Stimulated activated CD4-positive, alpha-beta T cell treated with anti-CD3 and anti-CD28 coated beads, Interleukin-4, amount 100 ng/mL, for 4 hours (primary cell): ENCODE data around the gene GALNT18.

Source experiments
- DNase-seq, 2 experiments: peaks; one replicate each; pipeline ENCODE4 v3.0.0-alpha.2; 2020

The GALNT18 gene

DNA sequence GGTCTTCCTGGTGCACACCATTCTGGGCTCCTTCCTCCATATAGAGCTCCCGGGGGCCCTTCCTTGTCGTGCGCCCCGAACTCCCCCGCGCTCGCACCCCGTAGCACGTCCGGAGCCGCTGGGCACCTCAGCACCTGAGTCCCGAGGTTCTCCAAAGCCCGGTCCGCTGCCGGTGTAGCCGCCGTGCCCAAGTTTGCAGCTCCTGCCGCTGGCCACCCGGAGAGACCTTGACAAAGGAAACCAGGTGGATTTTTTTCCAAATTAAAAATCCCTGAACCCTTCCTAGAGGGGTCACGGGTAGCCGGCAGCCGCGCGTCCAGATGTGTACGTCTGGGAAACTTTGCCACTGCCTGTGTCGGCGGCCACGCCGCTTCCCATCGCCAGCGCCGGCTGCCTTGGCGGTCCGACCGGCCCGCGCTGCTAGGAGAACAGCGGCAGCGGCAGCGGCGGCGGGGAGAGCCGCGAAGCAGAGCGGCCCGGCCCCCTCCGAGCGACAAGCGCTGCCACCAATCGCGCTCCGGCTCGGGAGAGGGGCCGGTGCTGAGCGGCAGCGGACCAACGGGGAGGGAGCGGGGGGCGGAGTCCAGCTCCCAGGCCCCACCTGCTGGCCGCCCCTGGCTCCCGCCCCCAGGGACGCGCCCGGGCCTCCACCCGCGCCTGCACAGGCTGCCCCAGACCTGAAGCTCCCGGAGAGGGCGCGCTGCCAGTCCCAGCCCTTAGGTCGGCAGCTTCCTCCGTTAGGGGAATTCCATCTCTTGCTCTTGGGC is at the start of gene GALNT18:
TSS of gene GALNT18 (minus strand) at position 433 of the 767 bp plus-strand sequence.
- DNase-seq = peak; percentile 50 to 60

DNA sequence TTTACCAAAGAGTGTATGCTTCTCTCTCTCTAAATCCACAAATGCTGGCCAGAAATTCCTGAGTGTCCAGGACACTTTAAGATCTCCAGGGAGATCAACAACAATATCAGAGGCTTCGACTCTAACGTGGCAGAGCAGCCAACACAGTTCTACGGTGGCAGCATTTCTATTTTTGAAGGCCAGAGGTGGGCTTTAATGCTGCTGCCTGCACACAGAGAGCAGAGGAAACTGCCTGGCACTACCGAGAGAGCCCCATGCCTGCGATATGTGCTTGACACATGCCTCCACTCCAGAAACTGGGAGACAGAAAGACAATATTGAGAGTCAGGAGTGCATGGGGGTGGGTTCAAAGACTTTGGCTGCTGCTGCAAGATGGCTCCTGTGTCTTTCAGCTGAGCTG is 48.8 kb upstream of the GALNT18 start:
- no peak for DNase-seq

DNA sequence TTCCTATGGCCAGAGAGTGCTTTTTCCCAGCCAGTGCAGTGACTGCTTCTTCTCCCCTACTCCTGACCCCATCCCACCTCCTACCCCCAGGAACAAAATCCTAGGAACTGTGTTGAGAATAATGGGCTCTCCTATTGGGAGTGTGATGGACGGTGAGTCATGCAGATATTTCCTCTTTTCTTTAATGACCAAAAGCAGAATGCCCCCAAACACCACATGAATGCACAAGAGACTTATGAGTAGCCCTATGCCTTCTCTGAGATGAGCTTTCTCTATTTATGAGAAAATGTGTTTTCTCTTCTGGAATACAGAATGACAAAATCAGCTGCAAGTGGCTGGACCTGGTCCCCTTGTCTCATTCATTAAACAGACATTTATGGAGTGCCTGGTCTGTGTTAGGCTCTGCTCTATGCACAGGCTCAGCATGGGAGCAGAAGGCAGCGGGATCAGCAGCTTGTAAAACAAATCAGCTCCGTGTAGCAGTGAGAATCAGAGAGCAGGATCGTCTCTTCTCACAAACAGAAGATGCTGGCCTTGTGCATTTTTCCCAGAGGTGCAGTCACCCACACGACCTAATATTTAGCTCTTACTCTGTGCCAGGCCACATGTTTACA is 47.5 kb upstream of the GALNT18 start:
- no peak for DNase-seq

- DNase-seq = no peak
Measured at GRCh38 chr11:11668781-11669180, 47.0 kb upstream of the GALNT18 start.

- no peak for DNase-seq
Measured at GRCh38 chr11:11668274-11668673, 46.5 kb upstream of the GALNT18 start.

DNA sequence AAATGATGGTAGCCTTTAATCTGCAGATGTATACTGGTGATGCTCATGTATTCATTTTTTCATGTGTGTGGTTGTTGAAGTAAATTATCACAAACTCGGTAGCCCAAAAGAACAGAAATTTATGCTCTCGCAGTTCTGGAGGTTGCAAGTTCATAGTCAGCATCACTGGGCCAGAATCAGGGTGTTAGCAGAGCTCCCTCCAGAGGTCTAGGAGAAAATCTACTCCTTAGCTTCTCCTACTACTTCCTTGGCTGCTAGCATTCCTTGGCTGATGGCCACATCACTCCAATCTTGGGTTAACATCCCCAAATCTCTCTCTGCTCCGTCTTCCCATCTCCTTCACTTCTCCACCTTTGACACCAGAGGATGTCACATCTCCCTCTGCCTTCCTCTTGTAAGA is 45.3 kb upstream of the GALNT18 start:
- no peak for DNase-seq

DNA sequence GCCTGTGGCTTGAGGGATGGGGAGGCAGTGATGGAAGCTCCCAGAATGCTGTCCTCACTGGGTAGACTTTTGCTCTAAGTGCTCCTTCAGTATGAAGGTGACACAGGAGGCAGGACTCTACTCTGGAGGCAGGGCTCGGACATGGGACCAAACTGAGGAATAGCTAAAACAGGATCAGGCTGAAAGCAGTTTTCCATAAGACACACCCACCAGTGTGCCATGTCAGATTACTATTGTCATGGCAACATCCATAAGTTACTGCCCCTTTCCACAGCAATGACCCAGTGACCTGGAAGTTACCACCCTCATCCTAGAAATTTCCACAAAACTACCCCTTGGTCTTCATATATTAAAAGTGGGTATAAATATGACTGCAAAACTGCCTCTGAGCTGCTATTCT is 43.6 kb upstream of the GALNT18 start:
- DNase-seq = no peak

DNA sequence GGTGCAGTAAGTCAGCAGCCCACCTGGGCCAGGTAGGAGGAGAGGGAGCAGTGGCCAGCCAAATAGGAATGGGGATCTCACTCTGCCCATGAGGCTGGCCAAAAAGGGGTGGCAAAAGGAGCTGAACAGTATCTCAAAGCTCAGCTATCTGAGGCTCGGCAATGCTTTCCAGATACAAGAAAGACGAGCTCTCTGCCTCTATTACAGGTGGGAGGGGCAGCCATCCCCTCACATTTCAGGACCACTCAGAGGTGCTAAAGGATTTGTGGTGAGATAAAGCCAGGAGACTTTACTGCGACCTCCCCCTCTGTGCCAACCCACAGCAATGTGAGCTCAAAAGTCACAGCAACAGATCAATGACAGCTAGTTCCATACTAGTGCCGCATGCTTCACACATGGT is 42.1 kb upstream of the GALNT18 start:
- DNase-seq = no peak

DNA sequence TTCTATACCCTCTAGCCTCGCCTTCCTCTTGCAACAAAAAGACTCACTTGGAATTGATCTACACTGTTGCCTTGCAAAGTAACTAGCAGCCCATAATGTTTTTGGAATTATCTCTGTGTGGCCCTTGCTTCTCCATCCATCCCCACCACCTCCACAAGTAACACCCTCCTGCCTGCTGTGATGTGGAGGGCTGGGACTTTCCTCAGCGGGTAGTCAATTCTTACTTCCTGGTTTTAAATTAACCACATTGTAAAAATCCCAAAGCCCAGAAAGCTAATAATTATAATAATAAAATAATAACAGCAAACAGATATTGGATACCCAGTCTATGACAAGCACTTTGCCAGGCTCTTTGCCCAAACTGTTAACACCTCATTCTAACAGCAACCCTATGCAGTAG is 40.8 kb upstream of the GALNT18 start:
- no peak for DNase-seq

DNA sequence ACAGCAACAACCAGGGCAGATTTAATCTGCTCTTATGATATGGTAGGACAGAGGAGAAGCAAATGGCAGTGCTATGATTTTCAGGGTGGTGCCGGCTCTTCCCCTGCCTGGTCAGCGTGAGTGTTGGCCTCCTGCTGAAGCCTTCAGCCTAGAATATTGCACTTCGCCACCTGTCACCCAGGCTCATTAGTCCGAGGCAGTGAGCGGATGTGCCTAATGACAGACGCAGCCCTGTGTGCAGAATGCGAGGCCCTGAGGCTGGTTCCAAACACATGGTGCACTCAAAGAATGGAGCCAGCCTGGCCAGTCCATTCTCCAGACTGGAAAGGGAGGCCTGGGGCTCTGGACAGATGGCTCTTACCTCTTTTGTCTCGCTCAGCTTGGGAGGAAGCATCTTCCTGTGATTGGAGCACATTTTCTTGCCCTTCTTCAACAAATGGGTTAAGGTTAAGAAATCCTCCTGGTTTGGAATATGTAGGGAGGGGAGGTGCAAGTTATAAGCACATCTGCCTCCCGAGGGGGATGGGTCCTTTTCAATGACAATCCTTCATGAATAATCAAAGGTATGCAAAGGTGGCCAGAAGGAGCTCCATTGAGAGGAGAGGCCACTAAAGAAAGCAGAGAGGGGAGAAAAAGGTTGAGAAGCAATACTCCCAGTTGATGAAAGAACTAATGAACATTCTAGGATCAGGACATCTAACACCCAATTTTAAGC is 39.7 kb upstream of the GALNT18 start:
- no peak for DNase-seq

DNA sequence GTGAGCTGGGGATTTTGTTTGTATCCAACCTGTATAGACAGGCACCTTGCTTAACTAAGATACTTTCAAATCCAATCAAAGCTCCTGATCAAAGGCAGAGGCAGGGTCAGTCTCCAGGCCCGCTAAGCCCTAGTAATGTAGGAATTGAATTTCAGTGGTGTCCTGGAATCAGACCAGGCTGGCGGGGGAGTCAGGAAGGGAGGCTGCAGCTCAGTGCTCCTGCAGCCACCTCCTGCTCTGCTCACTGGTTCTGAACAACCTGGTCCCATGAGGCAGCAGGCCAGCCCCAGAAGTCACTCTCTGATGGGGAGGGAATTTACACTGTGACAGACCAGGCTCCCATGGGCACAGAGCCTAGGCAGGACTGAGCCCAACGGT is 38.5 kb upstream of the GALNT18 start:
- DNase-seq = no peak

- DNase-seq = no peak
Measured at GRCh38 chr11:11659567-11660362, 38.0 kb upstream of the GALNT18 start.

GRCh38 chr11:11657218-11657955 is 35.6 kb upstream of the GALNT18 start:
- DNase-seq = no peak

- DNase-seq = no peak
Measured at GRCh38 chr11:11641581-11641980, 19.8 kb upstream of the GALNT18 start.

DNA sequence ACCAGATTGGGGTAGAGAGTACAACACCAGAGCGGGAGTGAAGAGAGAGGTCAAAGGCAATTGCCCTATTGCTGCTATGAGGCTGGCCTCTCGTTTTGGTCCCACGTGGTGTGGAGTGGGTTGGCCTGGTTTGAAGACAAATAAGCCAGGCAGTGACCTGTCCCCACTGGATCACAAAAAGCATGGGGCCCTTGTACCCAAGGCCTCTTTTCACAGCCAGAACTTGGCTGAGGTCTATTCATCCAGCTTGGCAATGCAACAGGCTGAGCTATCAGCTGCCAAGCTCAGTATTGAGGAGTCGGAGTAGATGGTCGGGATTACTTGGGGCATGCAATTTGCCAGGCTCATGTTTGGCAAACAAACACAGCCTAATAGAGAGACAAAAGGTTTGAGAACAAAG is 19.2 kb upstream of the GALNT18 start:
- no peak for DNase-seq

DNA sequence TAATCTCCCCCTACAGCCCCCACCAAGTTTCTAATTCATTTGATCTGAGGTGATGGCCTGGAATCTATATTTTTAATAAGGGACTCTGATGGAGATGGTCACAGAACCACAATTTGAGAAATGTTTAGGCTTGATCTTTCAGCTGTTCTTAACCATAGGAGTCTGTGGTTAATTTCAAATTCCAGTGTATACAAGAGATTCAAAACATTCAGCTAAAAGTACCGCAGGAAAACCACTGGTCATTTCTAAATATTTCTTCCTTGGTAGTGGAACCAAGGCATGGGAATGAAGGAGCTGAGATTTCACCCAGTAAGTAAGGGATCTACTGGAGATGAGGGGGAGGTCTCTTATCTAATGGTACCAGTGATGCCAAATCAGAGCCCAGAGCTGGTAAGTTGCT is 18.3 kb upstream of the GALNT18 start:
- DNase-seq = no peak

- DNase-seq = no peak
Measured at GRCh38 chr11:11636671-11637070, 14.9 kb upstream of the GALNT18 start.

GRCh38 chr11:11635443-11635842 is 13.6 kb upstream of the GALNT18 start:
- DNase-seq = no peak

DNA sequence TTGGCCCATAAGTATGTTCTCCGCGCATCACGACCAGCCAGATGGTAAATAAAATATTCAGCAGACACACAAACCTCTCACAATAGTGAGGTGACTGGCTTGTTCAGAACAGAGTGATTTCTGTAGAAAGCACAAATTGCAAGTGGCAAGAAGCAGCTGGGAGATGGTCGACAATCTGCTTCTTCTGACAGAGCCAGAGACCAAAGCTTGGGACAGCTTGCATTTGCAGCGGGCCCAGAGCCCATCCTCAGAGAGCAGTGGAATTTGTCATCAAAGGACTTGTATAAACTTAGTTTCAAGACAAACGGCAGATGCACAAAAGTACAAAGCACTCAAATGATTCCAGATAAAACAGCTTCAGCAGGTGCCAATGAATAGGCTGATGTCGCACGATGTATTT is 7.6 kb upstream of the GALNT18 start:
- no peak for DNase-seq

DNA sequence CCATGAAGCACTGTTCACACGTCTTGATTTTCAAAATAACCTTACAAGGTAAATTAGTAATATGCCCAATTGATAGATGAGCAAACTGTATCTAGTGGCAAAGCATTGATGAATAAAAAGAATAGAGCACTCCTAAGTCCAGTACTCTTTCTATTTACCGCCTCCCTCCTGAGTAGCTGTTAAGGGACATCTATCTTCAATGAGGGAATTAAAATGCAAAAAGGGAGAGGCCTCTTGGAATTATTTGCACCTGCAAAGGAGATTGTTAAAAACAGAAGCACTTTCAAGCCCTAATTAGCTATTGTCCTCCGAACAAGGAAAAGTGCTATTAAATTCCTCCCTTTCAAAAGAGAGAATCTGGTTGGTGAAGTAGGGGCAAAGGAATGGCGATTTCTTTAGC is 6.8 kb upstream of the GALNT18 start:
- no peak for DNase-seq

DNA sequence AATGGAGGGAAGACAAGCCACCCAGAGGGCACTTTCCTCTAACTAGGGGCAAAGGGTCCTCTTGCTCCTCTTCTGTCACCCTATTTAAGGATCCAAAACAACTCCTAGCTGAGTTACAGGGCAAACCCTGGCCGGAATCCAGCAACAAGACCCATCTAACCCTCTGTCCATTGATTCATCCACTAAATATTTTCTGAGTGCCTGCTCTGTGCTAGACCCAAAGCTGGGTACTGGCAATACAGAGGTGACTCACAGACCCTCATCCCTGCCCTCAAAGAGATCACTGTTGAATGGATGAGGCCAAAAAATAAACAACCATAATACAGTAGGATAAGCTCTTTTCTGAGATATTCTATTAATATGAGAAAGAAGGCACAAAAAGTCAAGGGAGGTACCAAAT is 4.3 kb upstream of the GALNT18 start:
- DNase-seq = no peak

DNA sequence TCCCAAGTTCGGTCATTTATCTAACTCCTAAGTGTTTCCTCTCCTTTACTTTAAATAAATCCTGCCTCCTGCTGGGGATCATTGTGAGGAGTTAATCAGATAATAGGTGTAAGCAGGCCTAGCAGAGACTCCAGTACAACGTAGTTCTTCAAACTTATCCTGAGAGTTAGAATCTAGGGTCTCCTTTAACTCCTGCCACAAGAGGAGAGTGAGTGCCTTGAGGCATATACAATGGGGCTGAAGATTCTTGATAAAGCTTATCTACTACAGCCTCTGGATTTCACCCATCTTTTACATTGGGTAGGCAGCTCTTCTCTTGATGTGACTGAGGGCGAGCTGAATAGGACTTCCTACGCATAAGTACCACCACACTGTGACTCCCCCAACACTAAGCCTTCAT is 3.1 kb upstream of the GALNT18 start:
- no peak for DNase-seq

DNA sequence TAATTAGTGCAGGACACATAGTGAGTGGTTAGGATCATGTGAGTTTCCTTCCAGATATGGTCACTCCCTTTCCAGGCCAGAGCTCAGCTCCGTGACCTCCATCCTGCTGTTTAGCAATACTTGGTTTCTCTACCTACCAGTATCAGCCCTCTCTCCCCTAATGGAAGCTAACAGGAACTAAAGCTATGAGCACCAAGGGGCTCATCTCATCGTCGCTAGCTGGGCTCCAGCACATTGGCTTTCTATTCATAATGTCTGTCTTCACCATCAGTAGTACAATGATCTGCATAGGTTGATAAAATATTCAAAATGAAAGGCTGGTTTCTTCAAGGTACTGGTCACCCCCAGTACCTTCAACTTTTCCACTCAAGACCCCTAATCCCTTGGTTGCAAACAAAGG is 2.4 kb upstream of the GALNT18 start:
- no peak for DNase-seq
